IPS-NIHi7 (cell line): ENCODE data around the gene PTPRD.
A peak's percentile ranks its signal among the peaks of the same experiment; 100 is the strongest.

ENCODE experiments used
- DNase-seq: peaks from one replicate; pipeline ENCODE4 v3.0.0; 2012; ENCODE audit warnings: mixed read lengths; ENCODE audit errors: extremely low spot score

PTPRD gene

DNA sequence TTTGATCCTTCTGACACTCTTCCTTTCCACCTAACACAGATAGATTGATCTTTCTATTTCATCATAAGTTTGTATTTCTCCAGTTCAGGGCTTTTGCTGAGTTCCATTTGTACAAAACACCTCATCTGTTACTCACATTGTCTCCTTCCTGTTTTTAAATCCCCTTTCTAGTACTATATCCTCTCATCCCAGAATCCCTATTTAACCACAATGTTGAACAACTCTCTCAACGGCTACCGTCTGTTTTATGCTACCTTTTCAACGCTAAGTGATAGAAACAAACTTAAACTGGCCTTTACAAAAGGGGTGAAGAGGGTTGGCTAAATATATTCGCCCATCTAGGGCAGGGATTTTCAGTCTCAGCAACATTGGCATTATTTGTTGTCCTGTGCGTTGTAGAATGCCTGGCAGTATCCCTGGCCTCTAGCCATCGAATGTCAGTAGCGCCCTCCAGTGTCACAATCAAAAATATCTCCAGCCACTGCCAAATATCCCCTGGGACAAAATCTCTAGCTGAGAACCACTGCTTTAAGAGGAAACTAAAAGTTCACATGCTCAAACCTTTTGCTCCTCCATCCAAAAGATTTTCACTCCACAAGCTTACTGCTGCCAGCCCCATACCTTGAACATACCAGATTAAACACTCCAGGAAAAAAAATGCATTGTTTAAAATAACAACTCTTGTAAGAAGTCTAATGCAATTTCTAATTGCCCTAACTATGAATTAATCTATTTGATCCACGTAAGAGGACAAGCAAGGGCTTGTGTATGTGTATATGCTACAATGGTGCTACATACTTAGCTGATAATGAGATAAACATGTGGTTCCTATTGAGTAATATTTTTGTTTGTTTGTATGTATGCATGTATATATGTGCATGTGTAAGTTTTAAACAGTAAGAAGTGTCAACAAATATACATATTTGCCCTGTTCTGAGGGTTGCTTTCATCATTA is 344.0 kb downstream of the PTPRD start:
- peak; percentile 73 for DNase-seq

DNA sequence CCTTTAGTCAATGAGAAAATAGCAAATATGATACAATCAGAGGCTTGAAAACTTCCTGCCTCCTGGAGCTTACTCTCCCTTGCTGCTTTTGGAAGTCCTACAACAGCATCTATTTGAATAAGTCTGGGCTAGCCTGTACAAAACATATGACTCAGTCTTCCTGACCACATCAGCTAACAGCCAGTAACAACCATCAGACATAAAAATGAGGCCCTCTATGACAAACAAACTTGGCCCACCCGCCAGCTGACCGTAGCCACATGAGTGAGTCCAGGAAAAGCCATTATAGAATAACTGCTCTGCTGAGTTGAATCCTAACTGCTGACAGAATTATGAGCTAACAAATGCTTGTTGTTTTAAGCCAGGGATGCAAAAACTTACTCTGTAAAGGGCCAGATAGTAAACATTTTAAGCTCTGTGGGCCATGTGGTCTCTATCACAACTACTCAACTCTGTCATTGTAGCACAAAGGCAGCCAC is 347.6 kb downstream of the PTPRD start:
- DNase-seq: no peak

DNA sequence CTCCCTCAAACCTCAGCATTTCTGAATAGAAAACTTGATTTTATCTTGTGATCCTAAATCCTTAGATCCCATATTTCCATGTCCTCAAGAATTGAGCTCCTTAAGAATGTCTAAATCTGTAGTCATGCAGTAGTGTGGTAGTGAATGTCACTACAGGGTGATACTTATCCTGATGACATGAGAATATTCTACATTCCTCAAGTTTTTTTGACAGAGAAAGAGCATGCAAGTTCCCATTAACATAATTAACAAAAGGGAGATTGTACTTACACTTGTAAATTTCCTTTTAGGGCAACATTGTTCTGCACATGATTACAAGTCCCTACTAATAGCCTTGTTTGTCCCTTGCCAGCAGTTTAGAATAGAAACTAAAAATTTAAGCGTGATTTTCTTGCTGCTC is 352.3 kb downstream of the PTPRD start:
- no peak for DNase-seq

DNA sequence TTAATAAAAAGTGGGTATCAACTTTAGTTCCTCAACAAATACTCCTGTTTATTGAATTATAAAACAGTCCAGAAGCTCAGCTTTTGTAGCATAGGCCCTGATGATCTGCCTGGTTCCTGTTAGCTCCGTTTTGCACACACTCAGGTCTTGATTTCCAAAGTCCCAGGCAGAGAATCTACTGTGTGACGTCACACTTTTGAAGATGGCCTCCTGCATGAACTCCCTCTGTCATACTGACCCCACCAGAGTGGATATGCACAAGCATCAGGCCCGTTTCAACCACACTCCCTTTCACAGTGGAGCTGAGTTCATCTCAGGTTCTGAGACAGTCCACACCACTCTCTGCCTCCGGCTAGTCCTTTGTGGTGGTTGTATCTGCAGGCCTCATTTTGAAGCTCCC is 353.1 kb downstream of the PTPRD start:
- DNase-seq: no peak

DNA sequence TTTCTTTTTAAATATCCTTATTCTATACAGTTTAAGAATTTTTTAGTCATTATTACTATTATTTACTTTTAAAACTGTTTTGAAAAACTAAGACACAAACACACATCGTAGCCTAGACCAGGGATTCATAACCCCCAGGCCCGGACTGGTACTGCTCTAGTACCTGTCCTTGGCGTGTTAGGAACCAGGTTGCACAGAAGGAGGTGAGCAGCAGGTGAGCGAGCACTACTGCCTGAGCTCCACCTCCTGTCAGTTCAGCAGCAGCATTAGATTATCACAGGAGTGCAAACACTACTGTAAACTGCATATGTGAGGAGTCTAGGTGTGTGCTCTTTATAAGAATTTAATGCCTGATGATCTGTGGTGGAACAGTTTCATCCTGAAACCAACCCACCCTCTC is 357.0 kb downstream of the PTPRD start:
- DNase-seq: no peak

GRCh38 chr9:10254338-10254737 is 358.5 kb downstream of the PTPRD start:
- DNase-seq: no peak

DNA sequence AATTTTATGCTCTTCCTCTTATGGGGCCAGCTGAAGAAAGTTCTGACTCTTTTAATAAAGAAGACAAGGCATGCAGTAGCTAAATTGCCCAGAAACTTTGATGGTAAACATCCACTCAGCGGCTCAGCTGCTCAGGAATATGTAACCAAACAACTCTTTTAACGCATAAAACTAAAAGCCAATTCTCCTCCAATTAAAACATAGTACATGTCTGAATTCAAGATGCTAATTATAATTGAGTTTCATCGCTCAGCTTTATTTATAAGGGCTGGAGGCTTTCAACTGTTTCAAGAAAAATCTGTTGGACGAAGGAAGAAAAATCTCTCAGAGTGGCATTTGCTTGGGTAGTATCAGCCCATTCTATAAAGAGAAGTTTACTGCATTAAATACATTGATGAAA is 359.5 kb downstream of the PTPRD start:
- DNase-seq: no peak

GRCh38 chr9:10252174-10252573 is 360.6 kb downstream of the PTPRD start:
- no peak for DNase-seq

DNA sequence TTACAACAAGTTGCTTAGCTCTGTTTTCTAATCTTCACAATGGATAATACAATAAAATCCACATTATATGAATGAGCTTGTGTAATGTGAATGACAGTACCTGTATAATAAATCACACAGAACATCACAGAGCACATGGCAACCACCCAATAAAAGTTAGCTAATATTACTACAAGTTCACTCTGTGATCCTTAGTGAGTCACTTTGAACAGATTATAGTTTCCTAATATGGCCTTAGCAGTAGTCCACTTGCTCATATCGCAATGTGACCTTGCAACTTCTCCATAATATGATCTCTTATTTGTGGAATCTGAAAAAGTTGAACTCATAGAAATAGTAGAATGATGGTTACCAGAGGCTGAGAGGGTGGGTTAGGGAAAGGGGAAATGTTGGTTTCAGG is 361.3 kb downstream of the PTPRD start:
- DNase-seq: no peak

GRCh38 chr9:10250219-10250618 is 362.6 kb downstream of the PTPRD start:
- no peak for DNase-seq

DNA sequence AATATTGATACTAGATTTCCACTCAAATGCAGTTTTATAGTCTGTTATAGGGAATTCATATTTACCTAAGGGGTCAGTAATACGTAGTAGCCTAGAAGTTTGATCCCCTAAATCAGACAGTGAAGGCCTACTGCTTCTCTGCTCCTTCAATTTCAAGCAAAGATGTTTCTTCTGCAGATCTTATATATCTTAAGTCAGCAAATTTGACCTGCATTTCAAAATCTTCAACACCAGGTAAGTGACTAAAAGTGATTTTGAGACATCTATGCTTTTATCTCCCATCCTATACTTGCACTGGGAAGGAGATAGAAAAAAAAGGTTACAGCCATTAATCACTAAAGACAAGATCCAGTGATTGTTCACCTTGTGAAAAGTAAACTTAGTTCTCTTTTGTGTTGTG is 363.9 kb downstream of the PTPRD start:
- DNase-seq: no peak

- no peak for DNase-seq
Observed at GRCh38 chr9:10242255-10242654, 370.5 kb downstream of the PTPRD start.

DNA sequence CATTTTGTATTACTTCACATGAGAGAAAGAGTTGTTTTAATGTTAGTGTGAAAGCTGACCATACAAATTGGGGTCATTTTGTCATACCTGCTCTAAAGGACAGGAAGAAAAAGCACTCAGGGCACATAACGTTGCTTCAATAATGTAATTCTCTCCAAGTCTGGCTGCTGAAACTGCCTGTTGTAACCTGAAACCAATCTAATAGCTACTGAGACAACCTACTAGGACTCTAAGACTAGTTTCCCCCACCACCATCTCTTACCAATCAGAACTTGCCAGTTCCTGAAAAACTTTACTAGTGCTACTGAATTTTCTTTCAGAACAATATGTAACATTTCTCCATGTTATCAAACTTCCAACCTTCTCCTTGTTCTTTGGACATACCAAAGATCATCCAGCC is 374.7 kb downstream of the PTPRD start:
- no peak for DNase-seq

- DNase-seq: no peak
Observed at GRCh38 chr9:10237584-10237983, 375.2 kb downstream of the PTPRD start.

DNA sequence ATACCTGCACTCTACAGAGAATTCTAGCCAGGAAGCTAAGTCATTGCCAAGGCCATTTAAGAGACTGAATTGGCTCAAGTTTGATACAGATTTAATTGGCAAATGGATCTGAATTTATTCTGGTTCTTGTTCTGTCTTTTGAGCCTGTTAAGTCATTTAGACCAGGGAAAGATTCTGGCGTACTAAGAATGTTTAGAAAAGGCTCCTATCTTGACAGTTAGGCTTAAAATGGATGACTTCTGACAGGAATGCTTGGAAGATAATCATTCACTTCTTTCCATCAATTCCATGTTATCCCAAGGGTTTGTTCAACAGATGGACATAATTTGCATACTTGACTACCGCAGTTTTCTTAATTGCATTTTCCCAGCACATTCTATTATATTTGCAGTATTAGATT is 376.6 kb downstream of the PTPRD start:
- no peak for DNase-seq

DNA sequence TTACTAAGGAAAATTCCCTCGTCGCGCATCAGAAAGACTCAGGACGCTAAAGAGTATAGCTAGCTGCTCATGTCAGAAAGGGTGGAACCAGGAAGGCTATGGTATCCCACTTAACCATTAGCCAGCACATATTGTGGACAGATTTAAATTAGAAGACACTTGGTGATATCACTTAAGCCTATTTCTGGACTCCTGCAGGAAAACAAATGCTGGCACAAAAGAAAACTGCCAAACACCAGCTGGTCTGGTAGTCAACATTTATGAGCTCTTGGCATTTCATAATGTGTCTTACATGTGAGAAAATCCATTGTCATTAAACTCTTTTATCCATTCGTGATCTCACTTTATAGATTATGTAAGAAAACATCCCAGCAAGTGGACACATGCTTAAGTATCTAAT is 377.4 kb downstream of the PTPRD start:
- no peak for DNase-seq

- DNase-seq: no peak
Observed at GRCh38 chr9:10232352-10232930, 380.4 kb downstream of the PTPRD start.

DNA sequence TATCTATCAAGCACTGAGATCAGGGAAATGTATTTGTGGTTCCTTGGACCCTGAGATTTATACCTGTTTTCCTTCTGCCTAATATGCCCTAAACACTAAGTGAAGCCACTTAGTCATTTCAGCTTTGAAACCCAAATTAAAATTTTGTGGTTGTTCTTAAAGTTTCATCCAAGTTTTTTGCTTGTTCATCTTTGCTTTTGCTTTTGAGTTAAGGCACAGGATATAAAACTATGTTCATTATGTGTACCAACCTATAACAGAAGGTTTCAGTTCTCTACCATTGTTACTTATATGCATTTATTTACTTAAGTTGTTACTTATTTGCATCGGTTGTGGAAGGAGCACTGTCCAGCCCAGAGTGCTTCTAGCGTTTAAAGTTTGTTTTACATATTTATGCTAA is 382.3 kb downstream of the PTPRD start:
- DNase-seq: no peak

GRCh38 chr9:10228082-10228481 is 384.7 kb downstream of the PTPRD start:
- DNase-seq: no peak

DNA sequence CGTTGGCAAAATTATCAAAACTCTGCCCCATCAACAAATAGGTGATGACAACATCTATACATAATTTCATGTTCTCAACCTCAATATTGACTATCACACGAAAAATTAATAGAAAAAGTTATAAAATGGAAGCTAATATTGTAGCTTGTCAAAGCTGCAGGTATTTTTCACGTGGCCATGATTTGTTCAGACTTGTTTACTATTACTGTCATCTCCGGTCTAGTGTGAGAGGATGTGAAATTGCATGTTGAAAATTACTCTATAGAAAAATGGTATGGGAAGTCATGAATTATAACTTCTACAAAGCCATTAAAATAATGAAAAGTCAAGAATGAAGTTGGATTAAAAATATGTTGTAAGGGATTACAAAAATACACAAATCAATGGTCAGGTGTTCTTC is 385.8 kb downstream of the PTPRD start:
- DNase-seq: no peak

DNA sequence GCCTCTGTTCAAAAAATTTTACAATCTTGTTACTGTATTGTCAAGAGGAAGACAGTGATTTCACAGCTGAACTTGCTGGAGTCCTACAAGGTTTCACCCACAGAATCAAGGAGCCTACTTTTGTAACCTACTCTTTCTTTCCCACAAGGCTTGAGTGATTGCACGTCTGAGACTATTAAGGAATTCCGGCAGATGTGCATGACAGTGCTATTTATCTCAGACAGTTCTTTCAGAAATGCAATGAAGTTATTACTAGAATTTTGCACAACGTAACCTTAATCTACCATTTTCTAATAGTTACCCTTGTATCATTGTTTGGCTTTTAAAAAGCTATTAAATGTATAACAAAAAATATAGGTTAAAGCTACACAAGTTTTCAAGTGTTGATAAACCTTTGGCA is 400.1 kb downstream of the PTPRD start:
- no peak for DNase-seq

GRCh38 chr9:10208691-10209069 is 404.1 kb downstream of the PTPRD start:
- DNase-seq: no peak

DNA sequence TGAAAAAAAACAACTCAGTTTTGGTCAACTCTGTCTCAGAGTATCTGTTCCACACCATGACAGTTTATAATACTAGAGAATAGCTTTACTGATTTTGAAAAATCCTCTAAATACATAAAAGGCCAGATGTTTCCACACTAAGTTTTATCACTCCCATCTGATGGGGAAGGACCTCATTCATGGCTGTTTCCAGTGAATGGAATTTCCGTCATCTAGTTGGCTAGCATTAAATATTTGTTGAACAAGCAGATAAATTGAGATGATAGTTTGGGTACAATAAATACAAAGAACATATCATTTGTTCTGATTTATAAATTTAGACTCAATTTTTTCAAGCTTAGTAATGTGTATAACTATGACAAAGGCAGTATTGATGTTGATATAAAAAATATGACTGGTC is 408.5 kb downstream of the PTPRD start:
- no peak for DNase-seq
